Tongue (tissue), 3 donors: ENCODE data around the gene KPNA4. TPM values are rescaled to one million over a fixed set of nuclear protein-coding genes. Genes with fewer than 3 reads are reported as not detected.
A peak's percentile ranks its signal among the peaks of the same experiment; 100 is the strongest.

Source experiments
- DNase-seq: peaks from one replicate; pipeline ENCODE4 v3.0.0-alpha.2; 2015
- small RNA-seq: library from RNA; depleted of rRNA; stranded (forward); fragments of <200 nt; gene quantifications from one replicate; pipeline ENCODE3, GENCODE V24; 2014; ENCODE audit warnings: low replicate concordance
- total RNA-seq: library from RNA; depleted of rRNA; stranded (reverse); fragments of >200 nt; gene quantifications from one replicate; pipeline ENCODE4 v1.2.3, GENCODE V29; 2014

Gene KPNA4
- total RNA-seq, 1 donor from 2014 or later = 35.1 TPM

GRCh38 chr3:160449636-160450598 is 115.5 kb downstream of the KPNA4 start, which contains the start of gene TRIM59:
TRIM59 (minus strand) TSS chr3:160449786; CDS start chr3:160439183, 10,603 bp downstream.
- DNase-seq = peak; percentile 98

- DNase-seq = peak; percentile 72
Measured at GRCh38 chr3:160448845-160449635, 116.3 kb downstream of the KPNA4 start.

- peak; percentile 17 for DNase-seq
Measured at GRCh38 chr3:160447544-160447943, 117.8 kb downstream of the KPNA4 start.

- no peak for DNase-seq
Measured at GRCh38 chr3:160446522-160447056, 118.8 kb downstream of the KPNA4 start.

GRCh38 chr3:160445854-160446253 is 119.5 kb downstream of the KPNA4 start:
- no peak for DNase-seq

Small RNA genes within 50 kb of the gene (small RNA-seq; reads per million reads assigned to genes)
- gene RNU7-136P = not detected

Other genes starting within 250 kb of the KPNA4 start
- gene IFT80, start 166.3 kb downstream of the KPNA4 start, total RNA-seq = 51.7 TPM
- gene SMC4, start 165.9 kb downstream of the KPNA4 start, total RNA-seq = 120 TPM
- gene TRIM59, start 115.8 kb downstream of the KPNA4 start, total RNA-seq = 24.3 TPM
- not detected for gene ARL14, start 111.6 kb upstream of the KPNA4 start, total RNA-seq
- gene PPM1L, start 190.7 kb upstream of the KPNA4 start, total RNA-seq = 37.3 TPM